ENCODE results near the gene PIK3R6. TPM values are rescaled to one million over a fixed set of nuclear protein-coding genes. Genes with fewer than 3 reads are reported as not detected.

The PIK3R6 gene
- total RNA-seq, 4 donors from 2014 or later = 0.59 to 4.8 (median 1.7) TPM

- H3K4me3 ChIP-seq = no peak overlapping the region
- WGBS, 2 donors = 83 to 90% methylated on average over 8 of the region's 8 CpGs
- H3K4me1 ChIP-seq = no peaks in the 10 kb centered on the region
- H3K27me3 ChIP-seq = no peaks in the 10 kb centered on the region
- H3K27ac ChIP-seq = no peak overlapping the region
- TF ChIP-seq POLR2A (IDR thresholded peaks at IDR 0.05) = no peak
- no peak for TF ChIP-seq CTCF (IDR thresholded peaks at IDR 0.05)
- TF ChIP-seq EP300 (IDR thresholded peaks at IDR 0.05) = no peak
- H3K36me3 ChIP-seq = no peaks in the 10 kb centered on the region
- no peak for DNase-seq (ENCODE audit: low spot score in 2 of 2)
- H3K9me3 ChIP-seq = no peaks in the 10 kb centered on the region
Observed at GRCh38 chr17:8762012-8762411, 105.5 kb downstream of the PIK3R6 start.

- Histone ChIP-seq H3K36me3 (no peaks in the 10 kb centered on the region), H3K4me1 (no peaks in the 10 kb centered on the region), H3K27ac (no peak within 1 kb of the TSS), H3K27me3 (peaks cover 0 to 5% of the 10 kb centered on the region in 2 donors), H3K4me3 (no peak within 1 kb of the TSS), H3K9me3 (no peaks in the 10 kb centered on the region)
- 92 to 93% methylated on average over 15 of the region's 15 CpGs for WGBS, 2 donors
- TF ChIP-seq EP300 (IDR thresholded peaks at IDR 0.05) = no peak
- no peak for TF ChIP-seq POLR2A (IDR thresholded peaks at IDR 0.05)
- TF ChIP-seq CTCF (IDR thresholded peaks at IDR 0.05) = no peak
- no peak for DNase-seq (ENCODE audit: low spot score in 2 of 2)
Observed at GRCh38 chr17:8758137-8758596, 109.3 kb downstream of the PIK3R6 start, which contains the start of gene SPDYE4. TSS of gene SPDYE4 (minus strand) at chr17:8758546. CDS start at chr17:8758382, 164 bp downstream.

GRCh38 chr17:8757189-8757588 is 110.3 kb downstream of the PIK3R6 start:
- Histone ChIP-seq H3K36me3 (no peaks in the 10 kb centered on the region), H3K27me3 (peaks cover 0 to 5% of the 10 kb centered on the region in 2 donors), H3K4me1 (no peaks in the 10 kb centered on the region), H3K27ac (no peak overlapping the region), H3K4me3 (no peak overlapping the region), H3K9me3 (no peaks in the 10 kb centered on the region)
- no peak for DNase-seq (ENCODE audit: low spot score in 2 of 2)
- TF ChIP-seq POLR2A (IDR thresholded peaks at IDR 0.05) = no peak
- 75 to 81% methylated on average over 13 of the region's 13 CpGs for WGBS, 2 donors

GRCh38 chr17:8755590-8756255 is 111.8 kb downstream of the PIK3R6 start:
- H3K9me3 ChIP-seq = no peaks in the 10 kb centered on the region
- no peaks in the 10 kb centered on the region for H3K36me3 ChIP-seq
- peaks cover 0 to 5% of the 10 kb centered on the region in 2 donors for H3K27me3 ChIP-seq
- WGBS, 2 donors = 89 to 91% methylated on average over 12 of the region's 12 CpGs
- H3K4me3 ChIP-seq = no peak overlapping the region
- H3K4me1 ChIP-seq = no peaks in the 10 kb centered on the region
- TF ChIP-seq POLR2A (IDR thresholded peaks at IDR 0.05) (no peak), CTCF (IDR thresholded peaks at IDR 0.05) (no peak)
- no peak overlapping the region for H3K27ac ChIP-seq
- no peak for DNase-seq (ENCODE audit: low spot score in 2 of 2)

- no peak for DNase-seq (ENCODE audit: low spot score in 2 of 2)
- WGBS, 2 donors = 71 to 73% methylated on average over 8 of the region's 8 CpGs
Observed at GRCh38 chr17:8754890-8755289, 112.6 kb downstream of the PIK3R6 start.

More at GRCh38 chr17:8754890-8755289, 112.6 kb downstream of the PIK3R6 start:
- Histone ChIP-seq H3K4me1 (no peaks in the 10 kb centered on the region), H3K27ac (no peak overlapping the region), H3K36me3 (no peaks in the 10 kb centered on the region), H3K4me3 (no peak overlapping the region), H3K9me3 (no peaks in the 10 kb centered on the region), H3K27me3 (peaks cover 0 to 5% of the 10 kb centered on the region in 2 donors)
- TF ChIP-seq EP300 (IDR thresholded peaks at IDR 0.05) (no peak), POLR2A (IDR thresholded peaks at IDR 0.05) (no peak), CTCF (IDR thresholded peaks at IDR 0.05) (no peak)
